ENCODE measurements around the gene SUCO.

- TF ChIP-seq, protein P1, sequence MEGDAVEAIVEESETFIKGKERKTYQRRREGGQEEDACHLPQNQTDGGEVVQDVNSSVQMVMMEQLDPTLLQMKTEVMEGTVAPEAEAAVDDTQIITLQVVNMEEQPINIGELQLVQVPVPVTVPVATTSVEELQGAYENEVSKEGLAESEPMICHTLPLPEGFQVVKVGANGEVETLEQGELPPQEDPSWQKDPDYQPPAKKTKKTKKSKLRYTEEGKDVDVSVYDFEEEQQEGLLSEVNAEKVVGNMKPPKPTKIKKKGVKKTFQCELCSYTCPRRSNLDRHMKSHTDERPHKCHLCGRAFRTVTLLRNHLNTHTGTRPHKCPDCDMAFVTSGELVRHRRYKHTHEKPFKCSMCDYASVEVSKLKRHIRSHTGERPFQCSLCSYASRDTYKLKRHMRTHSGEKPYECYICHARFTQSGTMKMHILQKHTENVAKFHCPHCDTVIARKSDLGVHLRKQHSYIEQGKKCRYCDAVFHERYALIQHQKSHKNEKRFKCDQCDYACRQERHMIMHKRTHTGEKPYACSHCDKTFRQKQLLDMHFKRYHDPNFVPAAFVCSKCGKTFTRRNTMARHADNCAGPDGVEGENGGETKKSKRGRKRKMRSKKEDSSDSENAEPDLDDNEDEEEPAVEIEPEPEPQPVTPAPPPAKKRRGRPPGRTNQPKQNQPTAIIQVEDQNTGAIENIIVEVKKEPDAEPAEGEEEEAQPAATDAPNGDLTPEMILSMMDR (IDR thresholded peaks at IDR 0.05): no peak
- TF ChIP-seq POLR2A (IDR thresholded peaks at IDR 0.05): no peak
Observed at GRCh38 chr1:172497230-172497629, 35.7 kb upstream of the SUCO start.
